CD14-positive monocyte (primary cell): ENCODE data around the gene CPSF3. TPM values are rescaled to one million over a fixed set of nuclear protein-coding genes. Genes with fewer than 3 reads are reported as not detected.
A peak's percentile ranks its signal among the peaks of the same experiment; 100 is the strongest.

Experiments
- DNase-seq, 3 donors: peaks; one replicate each; pipeline ENCODE4 v3.0.0-alpha.2; 2011 to 2022
- H2AFZ ChIP-seq: 2 replicates; pipeline ENCODE4 v1.6.0; 2012; ENCODE audit warnings: mild to moderate bottlenecking, low read depth, low read length, inconsistent platforms; ENCODE audit not compliant: insufficient read depth, poor library complexity, severe bottlenecking
- H3K27ac ChIP-seq, 2 donors: 1 replicate in 1 of 2; 2 replicates in 1 of 2; pipeline ENCODE4 v1.5.1; 2012 to 2013; ENCODE audit warnings: low read length in 2 of 2, control low read depth in 1 of 2, inconsistent platforms in 1 of 2, low read depth in 1 of 2, mild to moderate bottlenecking in 1 of 2
- H3K27me3 ChIP-seq, 2 donors: one replicate each; pipeline versions ENCODE4 v1.6.0 to v1.6.1; 2011 to 2013; ENCODE audit warnings: low read length in 2 of 2; ENCODE audit not compliant: control insufficient read depth in 2 of 2, insufficient read depth in 2 of 2
- H3K36me3 ChIP-seq, 2 donors: replicated peaks in 1 of 2; 1 replicate in 1 of 2; 2 replicates in 1 of 2; pipeline versions ENCODE4 v1.5.1 to v1.6.1; 2012 to 2013; ENCODE audit warnings: low read length in 2 of 2, control low read depth in 1 of 2, inconsistent platforms in 1 of 2, mild to moderate bottlenecking in 1 of 2; ENCODE audit not compliant: insufficient read depth in 2 of 2, control insufficient read depth in 1 of 2
- H3K4me1 ChIP-seq, 2 donors: 1 replicate in 1 of 2; 2 replicates in 1 of 2; pipeline versions ENCODE4 v1.5.1 to v1.6.1; 2012 to 2013; ENCODE audit warnings: low read length in 2 of 2, control low read depth in 1 of 2, inconsistent platforms in 1 of 2, mild to moderate bottlenecking in 1 of 2, moderate library complexity in 1 of 2; ENCODE audit not compliant: insufficient read depth in 2 of 2, control insufficient read depth in 1 of 2
- H3K4me2 ChIP-seq: replicated peaks from 2 replicates; pipeline ENCODE3; 2012; ENCODE audit warnings: low read length, moderate library complexity, mild to moderate bottlenecking; ENCODE audit not compliant: poor library complexity, severe bottlenecking; ENCODE audit errors: extremely low read depth
- H3K4me3 ChIP-seq, 3 experiments: fragments of 200-600 bp in 1 of 3; sonication (generic) in 1 of 3; replicated peaks in 1 of 3; 1 replicate in 2 of 3; 2 replicates in 1 of 3; pipeline ENCODE4 v1.5.1; 2011 to 2013; ENCODE audit warnings: low read length in 3 of 3, mild to moderate bottlenecking in 3 of 3, control low read depth in 2 of 3, low read depth in 2 of 3, inconsistent platforms in 1 of 3, moderate library complexity in 1 of 3
- H3K79me2 ChIP-seq: 2 replicates; pipeline ENCODE4 v1.6.0; 2012; ENCODE audit warnings: mild to moderate bottlenecking, control low read depth, inconsistent platforms, low read length, moderate library complexity; ENCODE audit not compliant: insufficient read depth
- H3K9ac ChIP-seq: 2 replicates; pipeline ENCODE4 v1.6.0; 2017; ENCODE audit warnings: low read length, mild to moderate bottlenecking; ENCODE audit not compliant: insufficient read depth, poor library complexity, severe bottlenecking
- H3K9me3 ChIP-seq, 2 donors: replicated peaks in 1 of 2; 1 replicate in 1 of 2; 2 replicates in 1 of 2; pipeline versions ENCODE4 v1.5.1 to v1.6.1; 2012 to 2013; ENCODE audit warnings: low read length in 2 of 2, control low read depth in 1 of 2; ENCODE audit not compliant: control insufficient read depth in 1 of 2, insufficient read depth in 1 of 2
- H4K20me1 ChIP-seq: 2 replicates; pipeline ENCODE4 v1.6.0; 2012; ENCODE audit warnings: mild to moderate bottlenecking, low read length, control low read depth, moderate library complexity; ENCODE audit not compliant: insufficient read depth
- H3K27ac Mint-ChIP-seq, 7 donors: one replicate each; pipeline ENCODE4 v1.8.0; 2020; ENCODE audit warnings: mild to moderate bottlenecking in 7 of 7, mixed read lengths in 7 of 7, moderate library complexity in 6 of 7, inconsistent platforms in 2 of 7
- H3K27me3 Mint-ChIP-seq, 3 donors: one replicate each; pipeline ENCODE4 v1.8.0; 2021 to 2022; ENCODE audit warnings: low read depth in 3 of 3, mild to moderate bottlenecking in 3 of 3, mixed read lengths in 3 of 3, moderate library complexity in 3 of 3, inconsistent platforms in 1 of 3
- H3K36me3 Mint-ChIP-seq, 2 donors: one replicate each; pipeline ENCODE4 v1.8.0; 2020; ENCODE audit warnings: mixed read lengths in 2 of 2, inconsistent platforms in 1 of 2, mild to moderate bottlenecking in 1 of 2
- H3K4me1 Mint-ChIP-seq: one replicate; pipeline ENCODE4 v1.8.0; 2020; ENCODE audit warnings: mild to moderate bottlenecking, mixed read lengths
- H3K4me3 Mint-ChIP-seq, 2 donors: one replicate each; pipeline ENCODE4 v1.8.0; 2020; ENCODE audit warnings: mild to moderate bottlenecking in 2 of 2, mixed read lengths in 2 of 2, moderate library complexity in 1 of 2
- H3K9me3 Mint-ChIP-seq, 7 donors: one replicate each; pipeline ENCODE4 v1.8.0; 2020 to 2022; ENCODE audit warnings: mixed read lengths in 7 of 7, mild to moderate bottlenecking in 6 of 7, moderate library complexity in 6 of 7, inconsistent platforms in 2 of 7
- CTCF ChIP-seq: fragments of 200-600 bp; IDR thresholded peaks from one replicate; pipeline ENCODE4 v1.8.0; 2022; ENCODE audit warnings: antibody characterized with exemption, mild to moderate bottlenecking
- whole genome bisulfite sequencing: methylation state at CpG from one replicate; pipeline ENCODE4 v1.1.5; 2013; ENCODE audit warnings: missing lambda C conversion rate; ENCODE audit not compliant: insufficient coverage; 5-methylcytosine and 5-hydroxymethylcytosine counted together
- intact Hi-C, 2 donors: fragments of 100-400 bp; cut with micrococcal nuclease; formaldehyde crosslinking; loops; one replicate each; pipeline versions ENCODE4 v1.15.0 to v1.15.1; 2023
- polyA plus RNA-seq, 3 donors: library from polyadenylated mRNA; depleted of rRNA in 1 of 3; unstranded in 2 of 3; stranded (reverse) in 1 of 3; fragments of 300-500 nt in 2 of 3; fragments of >200 nt in 1 of 3; fragmentation: Illumina TruSeq in 2 of 3; gene quantifications; 1 replicate in 2 of 3; 2 replicates in 1 of 3; pipeline ENCODE4 v1.2.3, GENCODE V29; 2012 to 2021

Gene CPSF3
- polyA plus RNA-seq, 3 donors, result 17.2 to 34.0 (median 26.6) TPM

- Histone ChIP-seq H3K4me2 (no peak overlapping the region), H3K36me3 (peaks cover 74 to 95% of the 10 kb centered on the region in 2 donors), H3K4me3 (no peak overlapping the region), H3K27me3 (no peaks in the 10 kb centered on the region), H3K9me3 (no peaks in the 10 kb centered on the region), H3K79me2 (no peaks in the 10 kb centered on the region), H3K4me1 (no peaks in the 10 kb centered on the region), H3K27ac (peak overlapping the region in 1 of 2 donors; percentile 45), H2AFZ (no peak overlapping the region), H3K9ac (no peak overlapping the region), H4K20me1 (peaks cover 20% of the 10 kb centered on the region)
- H3K9me3 Mint-ChIP-seq, result peaks cover 0 to 6% (median 0%) of the 10 kb centered on the region in 7 donors
- H3K4me1 Mint-ChIP-seq, result no peaks in the 10 kb centered on the region
- intact Hi-C loops, result loop anchor here in 1 of 2 donors (10.0 kb wide), 1 partner anchor 48 kb away; no protein-coding TSS in a partner anchor
- no CpG with 5 or more reads among the region's 2 CpGs for WGBS
- peak overlapping the region in 4 of 7 donors; percentile 2 to 47 (median 18) for H3K27ac Mint-ChIP-seq
- no peak for TF ChIP-seq CTCF
- peaks cover 64 to 86% of the 10 kb centered on the region in 2 donors for H3K36me3 Mint-ChIP-seq
- H3K27me3 Mint-ChIP-seq, result peaks cover 0 to 1% (median 0%) of the 10 kb centered on the region in 3 donors
- no peak for DNase-seq
- no peak overlapping the region for H3K4me3 Mint-ChIP-seq
Measured at GRCh38 chr2:9517118-9517782, 93.8 kb downstream of the CPSF3 start.

GRCh38 chr2:9518163-9518562 is 94.7 kb downstream of the CPSF3 start:
- Mint-ChIP-seq H3K4me1 (no peaks in the 10 kb centered on the region), H3K4me3 (no peak overlapping the region), H3K36me3 (peaks cover 62 to 81% of the 10 kb centered on the region in 2 donors), H3K27ac (no peak overlapping the region), H3K9me3 (peaks cover 0 to 6% (median 0%) of the 10 kb centered on the region in 7 donors), H3K27me3 (peaks cover 0 to 1% (median 0%) of the 10 kb centered on the region in 3 donors)
- Histone ChIP-seq H3K4me1 (no peaks in the 10 kb centered on the region), H3K27me3 (no peaks in the 10 kb centered on the region), H4K20me1 (peaks cover 20% of the 10 kb centered on the region), H3K27ac (no peak overlapping the region), H3K4me2 (no peak overlapping the region), H2AFZ (no peak overlapping the region), H3K36me3 (peaks cover 75 to 93% of the 10 kb centered on the region in 2 donors), H3K9me3 (no peaks in the 10 kb centered on the region), H3K9ac (no peak overlapping the region), H3K79me2 (no peaks in the 10 kb centered on the region), H3K4me3 (no peak overlapping the region)
- DNase-seq, result no peak
- no peak for TF ChIP-seq CTCF
- 95% methylated on average over 2 of the region's 3 CpGs for WGBS
- intact Hi-C loops, result loop anchor here in 1 of 2 donors (10.0 kb wide), 1 partner anchor 47 kb away; no protein-coding TSS in a partner anchor
